BE2C (cell line): ENCODE data around the gene PHKA1.
A peak's percentile ranks its signal among the peaks of the same experiment; 100 is the strongest.

Experiments
- DNase-seq: peaks from one replicate; pipeline ENCODE4 v3.0.0-alpha.2; 2020
- H3K27me3 ChIP-seq: fragments of 250-450 bp; sonication (Bioruptor Pico); 2 replicates; pipeline ENCODE4 v1.5.1; 2020; ENCODE audit warnings: mild to moderate bottlenecking
- H3K36me3 ChIP-seq: fragments of 250-450 bp; sonication (Bioruptor Pico); 2 replicates; pipeline ENCODE4 v1.5.1; 2020; ENCODE audit warnings: mild to moderate bottlenecking
- H3K4me1 ChIP-seq: fragments of 250-450 bp; sonication (Bioruptor Pico); 2 replicates; pipeline ENCODE4 v1.5.1; 2020
- H3K4me3 ChIP-seq: 2 replicates; pipeline ENCODE4 v1.5.1; 2011; ENCODE audit warnings: low read depth, low read length
- H3K9me3 ChIP-seq: fragments of 250-450 bp; sonication (Bioruptor Pico); 2 replicates; pipeline ENCODE4 v1.5.1; 2020
- CTCF ChIP-seq: IDR thresholded peaks from 2 replicates; pipeline ENCODE4 v1.5.1; 2012; ENCODE audit warnings: mild to moderate bottlenecking, low read depth, low read length

Gene PHKA1

GRCh38 chrX:72666451-72666850 is 47.7 kb downstream of the PHKA1 start:
- Histone ChIP-seq H3K4me3 (no peak overlapping the region), H3K9me3 (no peaks in the 10 kb centered on the region), H3K27me3 (no peaks in the 10 kb centered on the region), H3K4me1 (no peaks in the 10 kb centered on the region), H3K36me3 (no peaks in the 10 kb centered on the region)
- DNase-seq: no peak
- TF ChIP-seq CTCF: no peak

GRCh38 chrX:72663737-72664136 is 50.4 kb downstream of the PHKA1 start:
- Histone ChIP-seq H3K4me3 (no peak overlapping the region), H3K9me3 (no peaks in the 10 kb centered on the region), H3K4me1 (no peaks in the 10 kb centered on the region), H3K27me3 (no peaks in the 10 kb centered on the region), H3K36me3 (no peaks in the 10 kb centered on the region)
- DNase-seq: no peak
- no peak for TF ChIP-seq CTCF

GRCh38 chrX:72662020-72662747 is 51.9 kb downstream of the PHKA1 start:
- no peak for TF ChIP-seq CTCF
- no peak for DNase-seq
- no peaks in the 10 kb centered on the region for H3K9me3 ChIP-seq
- H3K27me3 ChIP-seq: no peaks in the 10 kb centered on the region
- H3K36me3 ChIP-seq: no peaks in the 10 kb centered on the region
- H3K4me1 ChIP-seq: no peaks in the 10 kb centered on the region
- no peak overlapping the region for H3K4me3 ChIP-seq

GRCh38 chrX:72659723-72660122 is 54.4 kb downstream of the PHKA1 start:
- H3K9me3 ChIP-seq: no peaks in the 10 kb centered on the region
- H3K4me3 ChIP-seq: no peak overlapping the region
- no peak for DNase-seq
- H3K36me3 ChIP-seq: no peaks in the 10 kb centered on the region
- H3K4me1 ChIP-seq: no peaks in the 10 kb centered on the region
- no peak for TF ChIP-seq CTCF
- no peaks in the 10 kb centered on the region for H3K27me3 ChIP-seq

- Histone ChIP-seq H3K27me3 (no peaks in the 10 kb centered on the region), H3K4me1 (peaks cover 4% of the 10 kb centered on the region; the same call in 1 of the 2 replicates), H3K36me3 (no peaks in the 10 kb centered on the region), H3K4me3 (no peak overlapping the region), H3K9me3 (no peaks in the 10 kb centered on the region)
- DNase-seq: peak; percentile 37
- TF ChIP-seq CTCF: no peak
Measured at GRCh38 chrX:72652082-72652481, 62.0 kb downstream of the PHKA1 start.

GRCh38 chrX:72644946-72645345 is 69.2 kb downstream of the PHKA1 start:
- Histone ChIP-seq H3K4me1 (no peaks in the 10 kb centered on the region), H3K4me3 (no peak overlapping the region), H3K27me3 (no peaks in the 10 kb centered on the region), H3K36me3 (no peaks in the 10 kb centered on the region; the same call in 1 of the 2 replicates), H3K9me3 (no peaks in the 10 kb centered on the region)
- DNase-seq: peak; percentile 25
- no peak for TF ChIP-seq CTCF
